Breast epithelium (tissue), 4 donors: ENCODE measurements around the gene ABTB1. TPM values are rescaled to one million over a fixed set of nuclear protein-coding genes. Genes with fewer than 3 reads are reported as not detected.

Experiments
- DNase-seq, 2 donors: peaks; one replicate each; pipeline ENCODE4 v3.0.0-alpha.2; 2019; ENCODE audit warnings: low spot score in 2 of 2
- H3K27ac ChIP-seq, 2 donors: fragments of 200-600 bp; sonication (generic) in 1 of 2; one replicate each; pipeline ENCODE4 v1.5.1; 2016 to 2019; ENCODE audit warnings: mild to moderate bottlenecking in 1 of 2
- H3K27me3 ChIP-seq, 2 donors: fragments of 200-600 bp; sonication (generic) in 1 of 2; one replicate each; pipeline versions ENCODE4 v1.5.1 to v1.6.0; 2017 to 2019; ENCODE audit warnings: control low read depth in 1 of 2, mild to moderate bottlenecking in 1 of 2
- H3K36me3 ChIP-seq: fragments of 200-600 bp; one replicate; pipeline ENCODE4 v1.5.1; 2019
- H3K4me1 ChIP-seq, 2 donors: fragments of 200-600 bp; sonication (generic); one replicate each; pipeline ENCODE4 v1.5.1; 2016 to 2019; ENCODE audit warnings: control low read depth in 1 of 2
- H3K4me3 ChIP-seq, 3 donors: fragments of 200-600 bp; sonication (generic); 1 replicate in 2 of 3; 2 replicates in 1 of 3; pipeline ENCODE4 v1.5.1; 2016 to 2019; ENCODE audit warnings: mild to moderate bottlenecking in 3 of 3, moderate library complexity in 2 of 3
- H3K9me3 ChIP-seq, 2 donors: fragments of 200-600 bp; sonication (generic) in 1 of 2; one replicate each; pipeline ENCODE4 v1.5.1; 2016 to 2019; ENCODE audit warnings: control low read depth in 1 of 2
- POLR2A ChIP-seq: fragments of 450-650 bp; IDR thresholded peaks from one replicate; pipeline ENCODE4 v1.6.1; 2016; ENCODE audit warnings: antibody characterized with exemption, mild to moderate bottlenecking, moderate library complexity
- POLR2AphosphoS5 ChIP-seq, 3 donors: sonication (generic); formaldehyde crosslinking; IDR thresholded peaks; one replicate each; pipeline ENCODE4 v1.6.1; 2017; ENCODE audit warnings: antibody characterized with exemption in 3 of 3
- intact Hi-C: fragments of 100-400 bp; cut with DNase I; formaldehyde crosslinking; loops from one replicate; pipeline ENCODE4 v1.15.1; 2023; ENCODE audit warnings: low total_unique reads
- total RNA-seq, 3 donors: library from RNA; depleted of rRNA; stranded (reverse); fragments of >200 nt; gene quantifications; one replicate each; pipeline ENCODE4 v1.1.0, GENCODE V29; 2016
- TF ChIP-seq, protein P1 (sequence below), 3 donors: fragments of 450-650 bp; IDR thresholded peaks; one replicate each; pipeline ENCODE4 v1.5.1; 2016 to 2017; ENCODE audit warnings: antibody characterized with exemption in 3 of 3, mild to moderate bottlenecking in 3 of 3, moderate library complexity in 3 of 3

The ABTB1 gene
- total RNA-seq, 3 donors from 2014 or later = 32.0 to 43.6 (median 40.2) TPM

DNA sequence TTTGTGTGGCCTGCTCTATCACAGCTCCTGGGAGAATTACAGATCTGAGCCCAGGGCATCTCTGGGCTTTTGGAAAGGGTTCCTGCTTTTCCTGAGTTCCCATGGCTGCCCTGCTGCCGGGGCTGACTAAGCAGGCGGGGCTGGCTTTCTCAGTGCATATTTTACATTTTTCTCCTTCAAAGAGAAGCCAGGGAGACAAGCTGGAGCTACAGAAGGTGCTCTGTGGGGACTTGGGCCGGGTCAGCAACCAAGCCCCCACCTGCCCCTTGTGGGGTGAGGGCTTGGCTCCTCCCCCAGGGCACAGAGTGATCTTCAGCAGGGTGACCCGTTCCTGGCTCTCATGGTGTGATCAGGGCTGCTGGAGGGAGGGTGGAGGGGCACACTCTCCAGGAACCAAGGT, 17.4 kb downstream of the ABTB1 start:
- no peaks in the 10 kb centered on the region for H3K4me1 ChIP-seq
- DNase-seq = no peak
- intact Hi-C loops = loop anchor here (5.0 kb wide), 1 partner anchor 132 kb away; the partner anchor contains the start of gene MGLL
- H3K4me3 ChIP-seq = no peak overlapping the region
- TF ChIP-seq POLR2A (no peak), POLR2AphosphoS5 (IDR thresholded peaks at IDR 0.05) (no peak)
- TF ChIP-seq, protein P1, sequence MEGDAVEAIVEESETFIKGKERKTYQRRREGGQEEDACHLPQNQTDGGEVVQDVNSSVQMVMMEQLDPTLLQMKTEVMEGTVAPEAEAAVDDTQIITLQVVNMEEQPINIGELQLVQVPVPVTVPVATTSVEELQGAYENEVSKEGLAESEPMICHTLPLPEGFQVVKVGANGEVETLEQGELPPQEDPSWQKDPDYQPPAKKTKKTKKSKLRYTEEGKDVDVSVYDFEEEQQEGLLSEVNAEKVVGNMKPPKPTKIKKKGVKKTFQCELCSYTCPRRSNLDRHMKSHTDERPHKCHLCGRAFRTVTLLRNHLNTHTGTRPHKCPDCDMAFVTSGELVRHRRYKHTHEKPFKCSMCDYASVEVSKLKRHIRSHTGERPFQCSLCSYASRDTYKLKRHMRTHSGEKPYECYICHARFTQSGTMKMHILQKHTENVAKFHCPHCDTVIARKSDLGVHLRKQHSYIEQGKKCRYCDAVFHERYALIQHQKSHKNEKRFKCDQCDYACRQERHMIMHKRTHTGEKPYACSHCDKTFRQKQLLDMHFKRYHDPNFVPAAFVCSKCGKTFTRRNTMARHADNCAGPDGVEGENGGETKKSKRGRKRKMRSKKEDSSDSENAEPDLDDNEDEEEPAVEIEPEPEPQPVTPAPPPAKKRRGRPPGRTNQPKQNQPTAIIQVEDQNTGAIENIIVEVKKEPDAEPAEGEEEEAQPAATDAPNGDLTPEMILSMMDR (IDR thresholded peaks at IDR 0.05) = no peak
- H3K36me3 ChIP-seq = no peaks in the 10 kb centered on the region
- H3K27ac ChIP-seq = peak overlapping the region; percentile 16 to 43
- no peaks in the 10 kb centered on the region for H3K27me3 ChIP-seq
- no peaks in the 10 kb centered on the region for H3K9me3 ChIP-seq

DNA sequence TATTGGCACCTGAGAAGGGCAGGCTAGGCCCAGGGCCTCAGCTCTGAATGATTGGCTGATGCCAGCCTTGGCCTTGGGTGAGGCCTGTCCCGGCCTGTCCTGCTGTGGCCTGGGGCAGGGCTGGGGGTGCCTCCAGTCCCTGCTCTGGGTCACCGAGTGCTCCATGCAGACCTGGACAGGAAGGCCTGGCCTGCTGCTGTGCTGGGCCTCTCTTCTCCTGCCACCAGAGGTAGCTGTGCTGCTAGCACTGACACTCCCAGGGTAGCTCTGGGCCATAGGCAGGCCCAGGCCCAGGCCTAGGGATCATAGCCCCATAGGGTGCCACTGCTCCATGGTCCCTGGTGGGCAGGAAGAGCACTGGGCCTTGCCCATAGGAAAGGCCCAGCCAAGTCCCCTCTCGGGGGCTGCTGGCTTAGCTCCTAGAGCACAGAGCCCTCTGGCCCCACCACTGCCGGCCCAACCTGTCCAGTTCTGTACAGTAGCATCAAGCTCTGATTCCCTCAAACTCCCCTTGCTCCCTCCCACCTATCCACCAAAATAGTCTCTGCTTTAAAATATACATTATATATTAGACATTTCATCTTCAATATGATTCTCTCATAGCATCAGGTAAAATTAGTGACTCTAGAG, 18.2 kb downstream of the ABTB1 start:
- Histone ChIP-seq H3K4me1 (no peaks in the 10 kb centered on the region), H3K9me3 (no peaks in the 10 kb centered on the region), H3K36me3 (no peaks in the 10 kb centered on the region), H3K27ac (peak overlapping the region; percentile 16 to 43), H3K4me3 (no peak overlapping the region), H3K27me3 (no peaks in the 10 kb centered on the region)
- TF ChIP-seq POLR2AphosphoS5 (IDR thresholded peaks at IDR 0.05) = no peak
- TF ChIP-seq POLR2A = no peak
- TF ChIP-seq, protein P1 (IDR thresholded peaks at IDR 0.05) = peak in 1 of 3 donors; percentile 21
- DNase-seq = no peak
- intact Hi-C loops = loop anchor here (5.0 kb wide), 1 partner anchor 131 kb away; the partner anchor contains the start of gene MGLL

DNA sequence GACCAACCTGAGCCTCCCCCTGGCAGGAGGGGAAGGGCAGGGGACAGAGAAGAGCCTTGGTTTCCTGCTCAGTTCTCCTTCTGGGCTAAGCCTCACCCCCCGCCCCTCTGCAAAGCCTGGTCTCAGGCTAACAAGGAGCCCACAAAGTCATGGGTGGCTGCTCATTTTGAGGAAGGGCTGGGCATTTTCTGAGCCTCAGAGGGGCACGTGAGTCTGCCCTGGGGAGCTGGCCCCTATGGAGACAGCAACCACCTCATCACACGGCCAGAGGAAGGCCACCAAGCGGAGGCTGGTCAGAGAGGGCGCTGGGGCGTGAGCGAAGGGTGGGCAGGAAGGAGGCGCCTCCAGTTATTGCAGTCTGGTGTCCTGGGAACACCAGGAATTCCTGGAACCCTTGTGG, 18.7 kb downstream of the ABTB1 start:
- no peaks in the 10 kb centered on the region for H3K4me1 ChIP-seq
- TF ChIP-seq POLR2A = no peak
- TF ChIP-seq, protein P1 (IDR thresholded peaks at IDR 0.05) = no peak
- no peak for TF ChIP-seq POLR2AphosphoS5 (IDR thresholded peaks at IDR 0.05)
- no peak for DNase-seq
- no peaks in the 10 kb centered on the region for H3K36me3 ChIP-seq
- intact Hi-C loops = loop anchor here (5.0 kb wide), 1 partner anchor 131 kb away; the partner anchor contains the start of gene MGLL
- no peaks in the 10 kb centered on the region for H3K27me3 ChIP-seq
- H3K27ac ChIP-seq = peak overlapping the region in 1 of 2 donors; percentile 43
- no peak overlapping the region for H3K4me3 ChIP-seq
- no peaks in the 10 kb centered on the region for H3K9me3 ChIP-seq

DNA sequence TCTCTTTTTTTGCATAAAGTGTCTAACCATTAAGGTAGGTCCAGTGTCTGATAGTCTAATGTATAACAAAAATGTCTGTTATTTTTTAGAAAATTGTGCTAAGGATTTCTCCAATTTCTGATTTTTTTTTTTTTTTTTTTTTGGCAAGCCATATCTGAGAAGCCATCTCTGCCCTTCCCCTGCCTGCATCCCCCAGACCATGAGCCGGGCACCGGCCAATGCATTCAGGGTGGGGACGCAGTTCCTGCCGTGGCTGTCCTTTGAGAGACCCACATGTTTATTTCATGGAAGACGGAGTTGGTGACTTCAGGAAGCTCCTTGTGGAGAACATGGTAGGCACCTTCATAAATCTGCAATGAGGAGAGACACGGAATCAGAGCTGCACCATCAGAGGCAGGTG, 19.2 kb downstream of the ABTB1 start:
- no peaks in the 10 kb centered on the region for H3K9me3 ChIP-seq
- H3K4me1 ChIP-seq = no peaks in the 10 kb centered on the region
- H3K27ac ChIP-seq = no peak overlapping the region
- H3K27me3 ChIP-seq = no peaks in the 10 kb centered on the region
- H3K36me3 ChIP-seq = no peaks in the 10 kb centered on the region
- DNase-seq = no peak
- intact Hi-C loops = loop anchor here (5.0 kb wide), 1 partner anchor 130 kb away; the partner anchor contains the start of gene MGLL
- no peak overlapping the region for H3K4me3 ChIP-seq
- no peak for TF ChIP-seq POLR2AphosphoS5 (IDR thresholded peaks at IDR 0.05)
- no peak for TF ChIP-seq POLR2A
- TF ChIP-seq, protein P1 (IDR thresholded peaks at IDR 0.05) = no peak

DNA sequence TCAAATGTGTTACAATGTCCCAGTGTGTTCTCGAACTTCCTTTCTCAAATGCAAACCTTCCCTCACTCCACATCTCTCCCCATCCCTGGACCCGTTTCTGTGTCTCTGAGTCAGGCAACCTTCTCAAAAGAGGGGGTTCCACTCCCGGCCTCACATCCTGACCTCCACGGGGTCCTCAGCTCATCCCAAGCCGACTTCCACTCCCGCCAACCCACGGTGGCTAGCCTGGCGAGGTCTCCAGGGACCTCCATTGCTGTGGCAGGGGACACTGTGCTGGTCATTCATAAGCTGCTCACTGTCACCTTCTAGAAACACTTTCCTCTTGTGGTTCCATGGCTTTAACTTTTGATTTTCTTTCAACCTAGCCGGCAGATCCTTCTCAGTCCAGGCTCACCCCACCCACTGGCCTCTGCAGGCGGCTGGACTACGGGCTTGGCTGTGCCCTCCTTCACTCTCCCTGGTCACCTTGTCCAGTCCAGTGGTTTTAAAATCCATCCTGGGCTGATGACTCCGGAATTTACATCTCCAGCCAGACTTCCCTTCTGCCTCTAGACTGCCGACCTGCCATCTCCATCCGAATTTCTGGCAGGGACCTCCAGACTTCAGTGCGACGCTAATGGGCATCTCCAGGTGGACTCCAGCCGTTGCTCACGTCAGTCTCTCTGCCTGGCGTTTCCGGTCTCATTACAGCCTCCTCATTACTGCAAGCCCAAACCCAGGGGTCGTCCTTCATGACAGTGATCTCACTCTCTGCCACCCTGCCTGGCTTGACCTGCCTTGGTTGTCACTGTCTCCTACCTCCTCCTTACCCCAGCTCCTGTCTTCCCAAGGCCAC, 20.0 kb downstream of the ABTB1 start:
- H3K4me1 ChIP-seq = peaks cover 5 to 7% of the 10 kb centered on the region in 2 donors
- no peaks in the 10 kb centered on the region for H3K9me3 ChIP-seq
- no peak overlapping the region for H3K27ac ChIP-seq
- H3K27me3 ChIP-seq = no peaks in the 10 kb centered on the region
- no peaks in the 10 kb centered on the region for H3K36me3 ChIP-seq
- no peak for DNase-seq
- TF ChIP-seq, protein P1 (IDR thresholded peaks at IDR 0.05) = no peak
- TF ChIP-seq POLR2AphosphoS5 (IDR thresholded peaks at IDR 0.05) (no peak), POLR2A (no peak)
- intact Hi-C loops = loop anchor here (5.0 kb wide), 1 partner anchor 130 kb away; the partner anchor contains the start of gene MGLL
- no peak overlapping the region for H3K4me3 ChIP-seq
